HUES48 (cell line): ENCODE results near the gene ZNF662.

Source experiments
- H3K27ac ChIP-seq: one replicate; pipeline ENCODE4 v1.7.0; 2013; ENCODE audit warnings: low read depth, low read length, inconsistent platforms
- H3K27me3 ChIP-seq: 2 replicates; pipeline ENCODE4 v1.6.1; 2013; ENCODE audit warnings: mild to moderate bottlenecking, low read length; ENCODE audit not compliant: control insufficient read depth, insufficient read depth
- H3K36me3 ChIP-seq: 2 replicates; pipeline ENCODE4 v1.6.1; 2013; ENCODE audit warnings: low read length; ENCODE audit not compliant: control insufficient read depth, insufficient read depth
- H3K4me1 ChIP-seq: 2 replicates; pipeline ENCODE4 v1.6.1; 2013; ENCODE audit warnings: mild to moderate bottlenecking, low read length; ENCODE audit not compliant: control insufficient read depth, insufficient read depth
- H3K4me3 ChIP-seq: 2 replicates; pipeline ENCODE4 v1.5.1; 2013; ENCODE audit warnings: mild to moderate bottlenecking, low read depth, low read length
- H3K9ac ChIP-seq: 2 replicates; pipeline ENCODE4 v1.6.1; 2013; ENCODE audit warnings: mild to moderate bottlenecking, low read depth, low read length, moderate library complexity
- H3K9me3 ChIP-seq: 2 replicates; pipeline ENCODE4 v1.6.1; 2013; ENCODE audit warnings: low read length; ENCODE audit not compliant: control insufficient read depth, insufficient read depth

ZNF662 gene

DNA sequence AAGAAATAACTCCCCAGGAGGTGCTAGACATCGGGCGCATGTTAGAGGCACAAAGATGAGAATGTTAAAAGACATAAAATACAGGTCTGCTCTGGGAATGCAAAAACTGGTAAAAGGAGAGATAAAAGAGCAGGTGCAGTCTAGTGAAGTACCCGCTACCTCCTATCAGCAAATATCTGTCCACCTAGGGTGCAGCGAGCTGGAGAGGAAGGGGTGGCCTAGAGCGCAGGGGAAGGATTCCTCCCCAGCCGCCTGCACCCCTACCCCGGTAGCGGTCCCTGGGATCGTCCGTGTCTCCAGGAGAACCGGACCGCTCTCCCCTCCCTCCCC, 237 bp upstream of the ZNF662 start:
- no peak overlapping the region for H3K4me3 ChIP-seq
- H3K27ac ChIP-seq: no peak overlapping the region
- no peaks in the 10 kb centered on the region for H3K36me3 ChIP-seq

GRCh38 chr3:42906848-42907183, 874 bp downstream of the ZNF662 start:
- Histone ChIP-seq H3K36me3 (no peaks in the 10 kb centered on the region), H3K9me3 (no peaks in the 10 kb centered on the region; the same call in none of the 2 replicates), H3K9ac (no peak overlapping the region), H3K4me3 (no peak overlapping the region), H3K27me3 (no peaks in the 10 kb centered on the region), H3K4me1 (no peaks in the 10 kb centered on the region), H3K27ac (no peak overlapping the region)

More for the DNA sequence above, 237 bp upstream of the ZNF662 start:
- H3K27me3 ChIP-seq: no peaks in the 10 kb centered on the region
- H3K9ac ChIP-seq: no peak overlapping the region
- H3K4me1 ChIP-seq: no peaks in the 10 kb centered on the region
- H3K9me3 ChIP-seq: no peaks in the 10 kb centered on the region; the same call in none of the 2 replicates

DNA sequence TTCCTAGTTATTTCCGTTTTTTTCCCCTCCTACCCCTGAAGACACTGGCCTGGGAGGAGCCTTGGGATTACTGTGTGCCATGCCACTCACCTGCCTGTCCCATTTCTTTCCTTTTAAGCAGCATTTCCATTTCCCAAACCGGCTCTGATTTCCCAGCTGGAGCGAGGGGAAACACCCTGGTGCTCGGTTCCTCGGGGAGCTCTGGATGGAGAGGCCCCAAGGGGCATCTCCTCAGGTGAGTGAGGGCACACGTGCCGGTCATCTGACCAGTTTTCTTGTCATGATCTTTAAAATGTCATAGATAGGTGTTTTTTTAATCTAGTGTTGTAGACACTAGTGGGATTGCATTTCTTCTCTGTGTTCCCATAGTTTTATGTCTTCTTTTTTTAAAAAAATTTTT, 2.7 kb downstream of the ZNF662 start:
- H3K4me1 ChIP-seq: no peaks in the 10 kb centered on the region
- H3K27ac ChIP-seq: no peak overlapping the region
- H3K27me3 ChIP-seq: no peaks in the 10 kb centered on the region
- no peak overlapping the region for H3K4me3 ChIP-seq
- H3K36me3 ChIP-seq: no peaks in the 10 kb centered on the region
- no peak overlapping the region for H3K9ac ChIP-seq
- peaks cover 11% of the 10 kb centered on the region for H3K9me3 ChIP-seq

DNA sequence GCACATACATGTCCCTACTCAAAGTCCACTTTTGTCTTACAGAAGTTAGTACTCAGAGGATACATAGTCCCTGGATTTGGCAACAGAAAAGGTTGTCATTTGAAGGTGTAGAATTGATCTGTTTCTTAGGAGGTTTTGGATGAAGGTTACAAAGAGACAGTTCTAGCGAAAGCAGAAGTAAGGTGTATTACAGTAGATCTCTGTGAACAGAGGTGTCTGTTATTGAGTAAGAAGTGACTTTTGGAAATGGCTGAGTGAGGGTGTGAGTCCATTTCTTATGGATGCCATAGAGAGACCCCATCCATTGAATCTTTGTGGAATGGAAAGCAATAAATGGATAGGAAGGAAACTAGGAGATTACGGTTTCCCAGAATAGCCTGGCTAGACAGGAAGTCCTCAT, 5.6 kb downstream of the ZNF662 start:
- Histone ChIP-seq H3K27me3 (no peaks in the 10 kb centered on the region), H3K27ac (no peak overlapping the region), H3K4me1 (no peaks in the 10 kb centered on the region), H3K4me3 (no peak overlapping the region), H3K9me3 (peaks cover 35% of the 10 kb centered on the region), H3K36me3 (no peaks in the 10 kb centered on the region), H3K9ac (no peak overlapping the region)

GRCh38 chr3:42914771-42915515, 9.0 kb downstream of the ZNF662 start:
- no peaks in the 10 kb centered on the region for H3K4me1 ChIP-seq
- peak overlapping the region; percentile 49 for H3K27ac ChIP-seq
- no peak overlapping the region; the same call in 1 of the 2 replicates for H3K4me3 ChIP-seq
- no peaks in the 10 kb centered on the region for H3K27me3 ChIP-seq
- peaks cover 51% of the 10 kb centered on the region for H3K9me3 ChIP-seq
- H3K9ac ChIP-seq: no peak overlapping the region
- no peaks in the 10 kb centered on the region for H3K36me3 ChIP-seq

GRCh38 chr3:42923606-42924005, 17.7 kb downstream of the ZNF662 start:
- no peak overlapping the region for H3K9ac ChIP-seq
- no peak overlapping the region for H3K27ac ChIP-seq
- H3K4me1 ChIP-seq: no peaks in the 10 kb centered on the region
- no peaks in the 10 kb centered on the region for H3K9me3 ChIP-seq
- H3K27me3 ChIP-seq: no peaks in the 10 kb centered on the region
- H3K36me3 ChIP-seq: no peaks in the 10 kb centered on the region
- no peak overlapping the region for H3K4me3 ChIP-seq

DNA sequence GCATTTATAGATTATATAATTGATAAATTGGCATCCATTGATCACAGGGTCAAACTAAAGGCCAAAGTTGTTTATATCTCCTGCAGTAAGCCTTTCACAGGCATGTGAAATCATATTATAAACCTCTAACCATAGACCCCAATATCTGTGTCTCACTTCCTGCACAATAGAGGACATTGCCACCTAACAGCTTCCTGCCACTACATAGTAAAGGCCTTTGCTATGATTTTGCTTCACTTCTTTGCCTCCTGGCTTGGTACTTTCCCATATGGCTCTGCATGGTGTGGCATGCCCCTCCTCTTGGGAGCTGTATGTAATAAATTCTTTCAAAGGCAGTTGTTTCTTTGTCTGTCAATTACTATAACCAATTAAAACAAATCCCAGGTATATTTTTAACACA, 20.4 kb downstream of the ZNF662 start:
- Histone ChIP-seq H3K9ac (no peak overlapping the region), H3K4me1 (no peaks in the 10 kb centered on the region), H3K36me3 (no peaks in the 10 kb centered on the region), H3K27me3 (no peaks in the 10 kb centered on the region), H3K4me3 (no peak overlapping the region), H3K9me3 (no peaks in the 10 kb centered on the region), H3K27ac (no peak overlapping the region)

- no peak overlapping the region for H3K9ac ChIP-seq
- no peaks in the 10 kb centered on the region for H3K27me3 ChIP-seq
- H3K4me1 ChIP-seq: no peaks in the 10 kb centered on the region
- no peaks in the 10 kb centered on the region for H3K36me3 ChIP-seq
- H3K4me3 ChIP-seq: no peak overlapping the region
- no peaks in the 10 kb centered on the region for H3K9me3 ChIP-seq
- H3K27ac ChIP-seq: no peak overlapping the region
Measured at GRCh38 chr3:42934111-42934510, 28.2 kb downstream of the ZNF662 start.

DNA sequence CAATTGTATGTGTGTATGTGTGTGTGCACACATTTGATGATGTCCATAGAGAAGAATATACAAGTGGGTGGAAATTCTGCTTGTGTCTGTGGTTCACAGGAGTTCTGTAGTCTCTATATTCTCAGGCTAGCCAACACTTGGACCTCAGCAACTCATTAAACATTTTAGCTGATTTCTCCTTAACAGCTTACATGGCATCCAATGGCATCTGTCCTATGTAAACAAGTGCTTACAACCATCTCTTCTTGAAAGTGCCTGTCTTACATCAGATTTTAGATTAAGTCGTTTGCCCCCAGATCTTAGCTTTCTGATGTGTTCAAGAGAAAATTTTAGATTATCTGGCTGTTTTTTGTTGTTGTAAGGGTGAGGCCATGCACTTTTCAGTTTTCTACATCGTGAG, 29.0 kb downstream of the ZNF662 start:
- Histone ChIP-seq H3K4me1 (no peaks in the 10 kb centered on the region), H3K27ac (no peak overlapping the region), H3K9me3 (no peaks in the 10 kb centered on the region), H3K27me3 (no peaks in the 10 kb centered on the region), H3K9ac (no peak overlapping the region), H3K36me3 (no peaks in the 10 kb centered on the region), H3K4me3 (no peak overlapping the region)

GRCh38 chr3:42935472-42935871, 29.5 kb downstream of the ZNF662 start:
- no peaks in the 10 kb centered on the region for H3K9me3 ChIP-seq
- no peak overlapping the region for H3K9ac ChIP-seq
- H3K4me3 ChIP-seq: no peak overlapping the region
- H3K27ac ChIP-seq: no peak overlapping the region
- H3K27me3 ChIP-seq: no peaks in the 10 kb centered on the region
- H3K36me3 ChIP-seq: no peaks in the 10 kb centered on the region
- no peaks in the 10 kb centered on the region for H3K4me1 ChIP-seq

GRCh38 chr3:42936157-42936981, 30.4 kb downstream of the ZNF662 start:
- no peak overlapping the region for H3K27ac ChIP-seq
- no peak overlapping the region for H3K4me3 ChIP-seq
- no peaks in the 10 kb centered on the region for H3K4me1 ChIP-seq
- no peak overlapping the region for H3K9ac ChIP-seq
- no peaks in the 10 kb centered on the region for H3K9me3 ChIP-seq
- H3K36me3 ChIP-seq: no peaks in the 10 kb centered on the region
- H3K27me3 ChIP-seq: no peaks in the 10 kb centered on the region
